Suprapubic skin (tissue), 4 donors: ENCODE results near the gene ZFP3.
"Not testable (repeated sequence)": the region's sequence is repeated elsewhere in the genome, so short reads cannot be mapped to it uniquely, and the experiment has no call there.

ENCODE experiments used
- CTCF ChIP-seq, 2 donors: fragments of 200-600 bp in 1 of 2; fragments of 450-650 bp in 1 of 2; sonication (generic) in 1 of 2; IDR thresholded peaks; one replicate each; pipeline ENCODE4 v1.5.1; 2016 to 2019; ENCODE audit warnings: antibody characterized with exemption in 2 of 2, mild to moderate bottlenecking in 1 of 2, moderate library complexity in 1 of 2
- POLR2A ChIP-seq, 2 donors: fragments of 450-650 bp; IDR thresholded peaks; one replicate each; pipeline ENCODE4 v1.6.1; 2017; ENCODE audit warnings: antibody characterized with exemption in 2 of 2, mild to moderate bottlenecking in 2 of 2, moderate library complexity in 2 of 2
- POLR2AphosphoS5 ChIP-seq, 3 donors: sonication (generic); formaldehyde crosslinking; IDR thresholded peaks; one replicate each; pipeline ENCODE4 v1.6.1; 2017; ENCODE audit warnings: antibody characterized with exemption in 3 of 3

GRCh38 chr17:5142877-5143276, 64.6 kb downstream of the ZFP3 start:
- TF ChIP-seq CTCF, POLR2A, POLR2AphosphoS5 (IDR thresholded peaks at IDR 0.05): not testable (repeated sequence)
